Measurements from ENCODE around the gene ORAI3.

DNA sequence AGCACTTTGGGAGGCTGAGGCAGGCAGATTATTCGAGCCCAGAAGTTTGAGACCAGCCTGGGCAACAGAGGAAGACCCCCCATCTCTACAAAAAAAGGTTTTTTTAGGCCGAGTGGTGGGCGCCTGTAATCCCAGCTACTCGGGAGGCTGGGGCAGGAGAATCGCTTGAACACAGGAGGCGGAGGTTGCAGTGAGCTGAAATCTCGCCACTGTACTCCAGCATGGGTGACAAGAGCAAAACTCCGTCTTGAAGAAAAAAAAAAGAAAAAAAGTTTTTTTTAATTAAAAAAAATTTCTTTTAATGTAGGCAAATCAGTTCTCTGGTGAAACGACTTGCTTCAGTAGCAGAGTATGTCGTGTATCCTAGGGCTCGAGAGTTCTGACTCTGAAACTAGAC lies 47.1 kb downstream of the ORAI3 start:
- TF ChIP-seq CTCF (IDR thresholded peaks at IDR 0.05): no peak
- no peak for TF ChIP-seq EP300 (IDR thresholded peaks at IDR 0.05)
- no peak for TF ChIP-seq POLR2A (IDR thresholded peaks at IDR 0.05)

Measured in upper lobe of left lung (tissue), 4 donors.